Measurements from ENCODE around the gene MALT1.
A peak's percentile ranks its signal among the peaks of the same experiment; 100 is the strongest.

MALT1 gene

DNA sequence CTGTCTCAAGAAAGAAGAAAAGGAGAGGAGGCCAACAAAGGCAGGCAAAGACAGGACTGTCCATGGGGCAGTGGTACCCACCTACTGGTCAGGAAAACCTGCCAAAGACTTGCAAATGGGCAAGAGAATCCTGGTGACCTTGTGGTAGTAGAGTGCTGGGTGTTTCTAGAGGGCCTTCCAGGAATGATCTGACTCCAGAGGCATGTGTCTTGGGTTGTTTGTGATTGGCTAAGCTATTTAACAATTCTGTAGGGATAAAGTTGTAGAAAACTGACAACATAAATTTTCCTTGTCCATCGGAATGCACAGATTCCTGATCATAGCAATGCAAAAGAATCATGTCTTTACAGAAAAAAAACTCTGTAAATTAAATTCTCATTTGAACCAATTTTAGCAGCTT, 125.0 kb downstream of the MALT1 start:
- no peak overlapping the region for H3K27ac ChIP-seq

GRCh38 chr18:58800582-58800981, 129.3 kb downstream of the MALT1 start:
- H3K27ac ChIP-seq, result no peak overlapping the region
- no peak for TF ChIP-seq CTCF (IDR thresholded peaks at IDR 0.05; ENCODE audit: low read depth, low read length, missing control alignments)
- no peaks in the 10 kb centered on the region for H3K36me3 ChIP-seq (replicated peaks)
- H3K4me3 ChIP-seq (ENCODE audit: low read depth, low read length), result no peak overlapping the region
- in situ Hi-C loops (cut with HindIII; ENCODE audit: low pct_ligation_motif_present, low sequenced_read_pairs), result no loop called here
- no peaks in the 10 kb centered on the region for H3K27me3 ChIP-seq (replicated peaks)
- DNase-seq, result no peak

More for the DNA sequence above, 125.0 kb downstream of the MALT1 start:
- DNase-seq, result no peak
- TF ChIP-seq CTCF (IDR thresholded peaks at IDR 0.05; ENCODE audit: low read depth, low read length, missing control alignments), result no peak
- Histone ChIP-seq H3K4me3 (ENCODE audit: low read depth, low read length) (no peak overlapping the region), H3K36me3 (replicated peaks) (no peaks in the 10 kb centered on the region), H3K27me3 (replicated peaks) (no peaks in the 10 kb centered on the region)
- in situ Hi-C loops (cut with HindIII; ENCODE audit: low pct_ligation_motif_present, low sequenced_read_pairs), result loop anchor here (25.0 kb wide), 1 partner anchor 266 kb away; no protein-coding TSS in a partner anchor

DNA sequence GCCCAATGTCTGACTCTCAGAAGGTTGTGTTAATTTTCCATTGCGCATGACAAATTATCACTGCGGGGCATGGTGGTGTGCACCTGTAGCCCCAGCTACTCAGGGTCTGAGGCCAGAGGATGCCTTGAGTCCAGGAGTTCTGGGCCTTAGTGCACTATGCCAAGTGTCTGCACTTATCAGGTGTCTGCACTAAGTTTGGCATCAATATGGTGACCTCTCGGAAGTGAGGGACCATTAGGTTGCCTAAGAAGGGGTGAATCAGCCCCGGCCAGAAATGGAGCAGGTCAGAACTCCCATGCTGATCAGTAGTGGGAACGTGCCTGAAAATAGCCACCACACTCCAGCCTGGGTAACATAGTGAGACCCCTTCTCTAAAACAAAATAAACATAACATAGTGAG, 131.7 kb downstream of the MALT1 start:
- Histone ChIP-seq H3K27me3 (replicated peaks) (no peaks in the 10 kb centered on the region), H3K27ac (no peak overlapping the region), H3K36me3 (replicated peaks) (no peaks in the 10 kb centered on the region), H3K4me3 (ENCODE audit: low read depth, low read length) (no peak overlapping the region)
- in situ Hi-C loops (cut with HindIII; ENCODE audit: low pct_ligation_motif_present, low sequenced_read_pairs), result no loop called here
- TF ChIP-seq CTCF (IDR thresholded peaks at IDR 0.05; ENCODE audit: low read depth, low read length, missing control alignments), result no peak
- DNase-seq, result no peak

GRCh38 chr18:58803978-58804377, 132.7 kb downstream of the MALT1 start:
- in situ Hi-C loops (cut with HindIII; ENCODE audit: low pct_ligation_motif_present, low sequenced_read_pairs), result no loop called here
- no peak overlapping the region for H3K27ac ChIP-seq
- no peak overlapping the region for H3K4me3 ChIP-seq (ENCODE audit: low read depth, low read length)
- H3K36me3 ChIP-seq (replicated peaks), result no peaks in the 10 kb centered on the region
- DNase-seq, result no peak
- no peaks in the 10 kb centered on the region for H3K27me3 ChIP-seq (replicated peaks)
- TF ChIP-seq CTCF (IDR thresholded peaks at IDR 0.05; ENCODE audit: low read depth, low read length, missing control alignments), result peak; percentile 5

All from brain microvascular endothelial cell (primary cell).